Fibroblast of peridontal ligament (primary cell): Measurements from ENCODE around the gene AGAP3.

Experiments
- DNase-seq: peaks from one replicate; pipeline ENCODE4 v3.0.0-alpha.2; 2010; ENCODE audit errors: extremely low read depth

The AGAP3 gene

DNA sequence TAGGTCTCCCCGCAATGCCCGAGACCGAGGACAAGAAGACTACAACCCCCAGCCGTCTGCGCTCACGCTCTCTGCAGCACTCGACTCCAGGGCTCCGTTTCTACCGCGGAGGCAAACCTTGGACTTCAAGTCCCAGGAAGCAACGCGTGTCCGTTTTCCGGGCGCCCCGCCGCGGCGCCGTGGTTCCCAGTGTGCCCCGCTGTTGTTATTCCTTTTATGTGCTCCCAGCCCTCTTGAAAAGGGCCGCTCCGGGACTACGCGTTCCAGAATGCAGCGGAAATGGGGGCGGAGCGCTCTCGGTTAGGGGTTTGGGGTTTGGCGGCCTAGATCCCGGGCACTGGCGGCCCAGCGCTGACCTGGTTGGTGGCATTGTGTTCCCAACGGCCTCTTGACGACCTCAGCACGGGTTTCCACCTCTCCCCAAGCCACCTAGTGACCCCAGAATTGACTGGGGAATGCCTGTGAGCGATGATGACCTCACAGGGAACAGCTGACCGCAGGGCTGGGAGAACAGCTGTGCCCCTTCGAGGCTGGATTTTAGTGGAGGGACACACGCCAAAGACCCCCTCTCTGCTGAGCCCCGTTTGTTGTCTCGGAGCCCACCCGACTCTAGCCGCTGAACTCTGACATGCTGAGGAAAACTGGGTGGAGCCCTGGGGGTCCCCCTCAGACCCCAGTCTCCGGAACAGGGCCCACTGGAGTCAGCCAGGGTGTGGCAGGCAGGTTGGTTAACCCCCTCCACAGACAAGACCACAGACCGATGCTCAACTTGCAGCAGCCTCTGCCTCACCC is 28.1 kb upstream of the AGAP3 start:
- DNase-seq = peak; percentile 100

DNA sequence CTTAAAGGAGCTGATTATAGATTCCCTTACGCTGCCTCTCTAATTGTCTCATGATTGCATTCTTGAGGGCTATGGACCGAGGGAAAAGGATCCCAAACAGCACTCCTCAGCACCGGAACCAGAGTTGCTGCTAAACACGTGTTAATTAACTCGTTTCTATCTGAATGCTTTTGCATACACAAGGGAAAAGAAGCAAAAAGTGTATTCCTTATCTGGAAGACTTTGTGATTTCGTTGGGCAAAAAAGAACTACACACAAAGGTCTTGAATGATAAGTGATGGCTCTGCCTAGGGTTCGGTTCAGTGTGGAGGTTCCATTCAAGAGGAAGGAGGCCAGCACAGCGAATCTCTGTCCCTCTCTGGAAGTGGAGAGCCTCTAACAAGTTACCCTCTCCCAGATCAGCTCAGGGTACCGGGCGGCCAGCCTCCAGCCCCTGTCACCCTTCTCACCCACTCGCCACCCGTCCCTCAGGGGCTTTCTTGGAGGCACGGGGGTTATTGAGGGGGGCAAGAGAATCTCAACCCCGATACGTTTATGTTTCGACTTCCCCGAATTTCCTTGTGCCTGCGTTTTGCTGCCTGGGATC is 27.4 kb upstream of the AGAP3 start:
- peak; percentile 48 for DNase-seq

DNA sequence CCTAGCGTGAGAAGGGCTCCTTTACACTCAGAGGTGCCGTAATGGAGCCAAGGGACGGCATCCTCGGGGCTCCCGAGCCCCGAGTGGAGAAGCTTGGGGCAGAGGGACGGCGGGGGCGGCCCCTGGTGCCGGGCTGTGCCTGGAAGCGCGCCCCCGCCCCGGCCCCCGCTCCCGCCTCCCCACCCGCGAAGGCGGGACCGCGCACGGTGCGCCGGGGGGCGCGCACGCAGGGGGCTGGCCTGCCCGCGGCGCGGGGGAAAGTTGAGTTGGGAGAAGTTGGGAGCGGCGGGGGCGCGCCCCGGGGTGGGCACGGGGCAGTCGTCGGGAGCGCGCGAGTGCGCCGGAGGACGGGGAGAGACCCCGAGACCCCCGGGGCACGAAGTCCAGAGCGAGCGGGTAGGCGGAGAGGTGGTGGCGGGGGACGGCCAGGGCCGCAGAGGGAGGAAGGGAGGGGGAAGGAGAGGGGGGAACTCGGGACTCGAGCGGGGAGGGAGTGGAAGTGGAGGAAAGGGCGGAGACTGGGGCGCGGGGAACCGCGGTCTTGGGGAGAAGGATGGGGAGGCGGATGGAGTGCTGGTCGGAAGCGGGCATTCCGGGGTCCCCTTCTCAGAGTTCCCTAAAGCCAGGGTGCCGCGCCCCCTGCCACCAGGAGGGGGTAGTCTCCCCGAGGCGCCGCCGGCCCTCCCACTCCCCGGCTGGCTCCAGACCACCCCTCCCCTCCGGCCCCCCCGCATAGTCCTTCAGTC is 26.7 kb upstream of the AGAP3 start, which contains the start of gene SLC4A2:
Gene SLC4A2 (plus strand): TSS at position 223 of the 746 bp plus-strand sequence. CDS start 2,399 bp downstream, outside the sequence.
- DNase-seq = peak; percentile 48

DNA sequence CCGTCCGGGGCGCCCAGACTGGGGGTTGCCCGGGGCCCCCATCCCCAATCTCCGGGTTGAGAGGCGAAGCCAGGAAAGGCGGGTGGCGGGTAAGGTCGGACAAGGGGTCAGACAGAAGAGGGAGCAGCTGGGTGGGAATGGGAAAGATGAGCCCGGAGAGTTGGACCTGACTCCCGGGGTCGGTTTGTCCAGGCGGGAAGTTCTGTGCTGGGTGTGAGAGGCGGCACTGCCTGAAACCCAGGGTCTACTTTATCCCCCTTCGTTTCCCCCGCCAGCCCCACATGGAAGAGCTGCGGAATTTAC is 26.2 kb upstream of the AGAP3 start:
- DNase-seq = no peak

DNA sequence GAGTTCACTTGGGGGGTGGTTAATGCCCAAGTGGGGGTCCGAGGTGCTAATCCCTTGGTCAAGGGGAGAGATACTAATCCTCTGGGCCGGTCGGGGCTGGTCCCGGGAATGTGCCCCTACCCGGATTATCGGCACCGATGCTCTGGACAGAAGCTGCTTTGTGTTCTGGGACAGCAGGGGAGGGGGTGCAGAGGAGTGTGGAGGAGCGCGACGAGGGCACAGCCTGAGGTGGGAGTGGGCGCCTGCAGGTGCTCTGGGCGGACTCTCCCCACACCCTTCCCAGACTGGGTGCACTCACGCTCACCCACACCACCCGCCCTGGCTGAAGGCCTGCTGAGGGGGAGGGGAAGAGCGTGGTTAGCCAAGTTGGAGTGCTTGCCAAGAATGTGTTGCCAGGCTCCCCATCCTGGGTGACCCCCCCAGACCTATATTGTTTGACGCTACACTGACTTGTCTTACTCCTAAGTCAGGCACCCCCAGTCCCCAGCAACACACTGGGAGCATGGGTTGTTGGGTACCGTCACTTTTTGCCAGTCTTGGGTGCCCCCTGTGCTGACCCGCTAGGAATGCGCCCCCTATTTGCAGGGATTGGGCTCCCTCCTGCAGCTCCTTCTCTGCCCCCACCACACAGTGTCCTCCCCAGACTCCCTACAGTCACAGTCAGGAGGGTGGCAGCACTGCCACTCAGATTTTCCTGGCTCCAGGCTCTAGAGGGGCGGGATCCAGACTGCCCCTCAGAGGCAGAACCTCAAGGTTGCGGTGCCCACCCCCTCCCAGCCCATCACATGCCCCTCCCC is 25.7 kb upstream of the AGAP3 start:
- peak; percentile 12 for DNase-seq

DNA sequence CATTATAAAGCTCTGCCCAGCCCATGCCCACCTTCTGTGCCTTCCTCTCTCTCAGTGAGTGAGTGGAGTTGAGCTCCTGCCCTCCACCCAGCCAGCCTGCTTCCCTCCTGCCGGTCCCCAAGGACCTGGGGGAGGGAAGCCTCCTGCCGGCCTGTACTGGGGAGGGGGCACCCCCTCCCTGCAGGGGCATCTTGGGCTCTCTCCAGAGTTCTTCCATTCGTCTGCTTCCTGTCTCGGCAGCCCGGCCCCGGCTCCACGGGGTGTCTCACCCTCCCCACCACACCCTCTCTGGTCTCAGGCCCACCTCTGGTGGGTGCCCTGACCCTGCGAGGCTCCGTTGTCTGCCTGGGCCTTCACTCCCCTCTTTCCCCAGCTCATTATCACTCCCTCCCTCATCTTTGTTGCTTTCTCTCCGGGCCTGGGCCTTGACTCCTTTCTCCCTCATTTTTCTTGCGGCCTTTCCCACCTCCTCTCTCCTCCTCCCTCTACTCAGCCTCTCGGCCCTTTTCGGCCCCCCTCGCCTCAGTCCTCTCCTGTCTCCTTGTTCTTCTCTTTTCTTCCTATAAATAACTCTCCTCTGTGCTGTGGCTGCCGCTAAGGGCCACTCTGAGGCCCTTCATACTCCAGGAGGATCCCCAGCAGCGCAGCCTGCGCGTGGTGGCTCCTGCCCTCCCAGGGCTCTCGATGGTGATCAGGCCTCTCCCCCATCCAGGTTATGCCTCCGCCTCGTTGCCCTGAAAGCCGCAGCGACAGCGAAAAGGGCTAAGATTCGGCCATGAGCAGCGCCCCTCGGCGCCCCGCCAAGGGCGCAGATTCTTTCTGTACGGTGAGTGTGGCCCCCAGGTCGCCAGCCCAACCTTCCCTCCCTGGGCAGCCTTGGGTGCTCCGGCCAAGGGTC is 24.8 kb upstream of the AGAP3 start:
- DNase-seq = no peak

DNA sequence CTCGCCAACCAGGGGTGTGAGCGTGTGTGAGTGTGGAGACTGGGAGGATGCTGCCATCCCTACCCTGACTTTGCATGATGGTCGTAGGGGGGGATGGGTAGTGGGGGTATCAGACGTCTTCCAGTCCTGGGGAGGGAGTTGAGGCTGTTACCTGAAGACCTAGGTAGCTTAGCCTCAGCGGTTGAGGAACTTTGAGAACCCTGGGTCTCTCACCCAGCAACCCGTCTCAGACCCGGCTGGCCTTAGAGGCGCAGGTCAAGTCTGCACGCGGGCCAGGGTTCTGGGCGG is 24.2 kb upstream of the AGAP3 start:
- DNase-seq = no peak

DNA sequence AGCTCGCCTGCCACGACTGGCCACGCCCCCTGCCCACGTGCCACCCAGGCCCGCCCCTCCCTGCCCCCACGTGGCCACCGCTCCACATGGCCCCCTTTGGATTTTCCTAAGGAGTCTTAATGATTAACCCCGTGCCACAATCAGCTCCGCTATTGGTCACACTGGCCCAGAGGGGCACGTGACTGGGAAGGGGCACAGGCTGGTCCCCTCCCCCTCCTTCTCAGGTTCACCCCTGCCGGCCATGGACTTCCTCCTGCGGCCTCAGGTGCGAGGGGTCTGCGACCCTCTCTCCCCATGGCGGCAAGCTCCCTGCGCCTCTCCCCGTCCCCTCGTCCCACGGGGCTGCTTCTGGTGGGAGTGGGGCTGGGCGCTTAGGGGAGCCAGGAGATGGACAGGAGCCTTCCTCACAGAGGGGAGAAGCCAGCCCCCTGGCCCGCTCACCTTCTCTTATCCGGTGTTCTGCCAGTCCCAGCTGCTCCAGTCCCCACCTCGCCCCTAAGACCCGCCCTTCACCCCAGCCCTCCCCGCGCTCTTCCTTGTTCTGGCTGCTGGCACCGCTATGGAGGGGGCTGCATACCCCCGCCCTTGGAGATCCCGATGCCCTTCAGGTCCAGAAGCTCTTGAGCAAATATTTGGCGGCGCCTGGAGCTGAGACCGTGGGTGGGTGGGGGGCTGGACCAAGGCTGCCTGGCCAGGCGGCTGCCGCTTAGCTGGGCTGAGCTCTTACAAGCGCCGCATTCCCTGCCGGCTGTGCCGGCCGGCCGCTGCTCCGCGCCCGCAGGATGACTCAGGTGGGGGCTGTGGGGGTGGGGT is 23.7 kb upstream of the AGAP3 start:
- DNase-seq = peak; percentile 27

DNA sequence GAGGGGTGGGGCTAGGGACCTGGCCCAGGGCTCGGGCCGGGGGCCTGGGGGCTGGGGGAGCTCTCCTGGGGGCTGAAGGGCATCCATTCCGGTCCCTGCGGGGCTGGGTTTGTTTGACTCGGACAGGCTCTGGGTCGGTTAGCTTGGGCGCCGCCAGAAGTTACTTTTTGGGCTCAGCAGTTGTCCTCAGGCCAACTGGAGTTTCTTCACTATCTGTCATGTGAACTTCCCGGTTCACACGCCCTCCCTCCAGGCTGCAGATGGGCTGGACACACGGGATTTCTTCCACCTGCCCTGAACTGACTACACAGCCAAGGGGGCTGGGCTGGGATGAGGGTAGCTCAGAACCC is 23.1 kb upstream of the AGAP3 start:
- DNase-seq = peak; percentile 46

DNA sequence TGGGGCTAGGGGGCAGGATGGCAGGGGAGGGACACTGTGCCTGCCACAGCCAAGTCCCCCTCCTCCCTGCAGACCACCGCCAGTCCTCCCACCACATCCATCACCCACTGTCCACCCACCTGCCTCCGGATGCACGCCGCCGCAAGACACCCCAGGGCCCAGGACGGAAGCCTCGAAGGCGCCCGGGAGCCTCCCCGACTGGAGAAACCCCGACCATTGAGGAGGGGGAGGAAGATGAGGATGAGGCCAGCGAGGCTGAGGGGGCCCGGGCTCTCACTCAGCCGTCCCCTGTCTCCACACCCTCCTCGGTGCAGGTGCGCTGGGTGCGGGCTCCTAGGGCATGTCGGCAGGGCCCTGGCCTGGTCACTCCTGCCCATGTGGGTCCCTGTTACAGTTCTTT is 21.8 kb upstream of the AGAP3 start:
- DNase-seq = no peak

DNA sequence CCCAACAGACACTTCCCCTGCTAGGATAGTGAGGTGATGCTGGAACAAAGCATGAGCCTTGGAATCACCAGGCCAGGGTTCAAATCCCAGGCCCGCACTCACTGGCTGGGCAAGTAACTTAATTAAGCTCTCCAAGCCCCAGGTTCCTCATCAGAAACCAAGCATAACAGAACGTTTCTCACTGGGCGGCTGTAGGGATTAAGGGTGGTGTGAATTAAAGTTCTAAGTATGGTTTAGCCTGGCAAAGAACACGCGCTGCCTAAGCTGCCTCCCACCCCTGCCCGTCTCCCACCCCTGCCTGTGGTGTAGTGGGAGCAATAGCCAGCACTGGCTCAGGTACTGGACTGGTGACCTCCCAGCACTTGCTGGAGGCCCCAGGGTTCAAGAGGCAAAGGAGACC is 21.3 kb upstream of the AGAP3 start:
- no peak for DNase-seq

DNA sequence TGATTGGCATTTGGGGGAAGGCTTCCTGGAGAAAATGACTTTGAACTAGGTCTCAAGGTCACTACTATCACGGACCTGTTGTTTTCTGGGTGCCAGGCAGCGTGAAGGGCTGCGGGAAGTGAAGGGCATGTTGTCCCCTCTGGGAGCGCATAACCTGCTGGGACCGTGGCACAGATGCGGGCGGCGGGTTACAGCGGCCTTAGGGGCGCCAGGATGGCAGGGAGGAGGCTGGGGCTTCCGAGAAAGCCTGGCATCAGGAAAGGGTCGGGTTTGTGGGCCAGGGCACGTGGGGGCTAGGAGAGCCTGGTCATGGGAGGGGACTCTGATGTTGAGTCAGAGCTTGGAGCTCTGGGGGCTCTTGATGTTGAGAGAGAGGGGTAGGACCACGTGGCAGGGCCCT is 20.8 kb upstream of the AGAP3 start:
- DNase-seq = no peak

DNA sequence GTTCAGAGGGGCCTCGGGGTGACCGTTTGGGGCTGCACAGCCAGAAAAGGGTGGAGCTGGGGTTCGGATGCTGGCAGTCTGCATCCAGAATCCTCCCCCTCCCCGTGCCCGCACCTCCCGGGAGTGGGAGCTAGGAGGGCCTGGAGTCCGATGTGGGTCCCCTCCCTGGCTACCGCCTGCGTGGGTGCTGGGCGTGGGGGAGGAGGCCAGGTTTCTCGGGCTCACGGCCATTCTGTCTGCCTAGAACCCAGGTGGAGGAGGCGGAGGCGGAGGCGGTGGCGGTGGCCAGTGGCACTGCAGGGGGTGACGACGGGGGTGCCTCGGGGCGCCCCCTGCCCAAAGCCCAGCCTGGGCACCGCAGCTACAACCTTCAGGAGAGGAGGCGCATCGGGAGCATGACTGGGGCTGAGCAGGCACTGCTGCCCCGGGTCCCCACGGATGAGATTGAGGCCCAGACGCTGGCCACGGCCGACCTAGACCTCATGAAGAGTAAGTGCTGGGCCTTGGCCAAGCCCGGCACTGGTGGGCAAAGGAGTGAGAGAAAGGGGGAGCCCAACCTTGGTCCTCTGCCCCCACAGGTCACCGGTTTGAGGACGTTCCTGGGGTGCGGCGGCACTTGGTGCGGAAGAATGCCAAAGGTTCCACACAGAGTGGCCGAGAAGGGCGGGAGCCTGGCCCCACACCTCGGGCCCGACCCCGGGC is 19.9 kb upstream of the AGAP3 start:
- no peak for DNase-seq

DNA sequence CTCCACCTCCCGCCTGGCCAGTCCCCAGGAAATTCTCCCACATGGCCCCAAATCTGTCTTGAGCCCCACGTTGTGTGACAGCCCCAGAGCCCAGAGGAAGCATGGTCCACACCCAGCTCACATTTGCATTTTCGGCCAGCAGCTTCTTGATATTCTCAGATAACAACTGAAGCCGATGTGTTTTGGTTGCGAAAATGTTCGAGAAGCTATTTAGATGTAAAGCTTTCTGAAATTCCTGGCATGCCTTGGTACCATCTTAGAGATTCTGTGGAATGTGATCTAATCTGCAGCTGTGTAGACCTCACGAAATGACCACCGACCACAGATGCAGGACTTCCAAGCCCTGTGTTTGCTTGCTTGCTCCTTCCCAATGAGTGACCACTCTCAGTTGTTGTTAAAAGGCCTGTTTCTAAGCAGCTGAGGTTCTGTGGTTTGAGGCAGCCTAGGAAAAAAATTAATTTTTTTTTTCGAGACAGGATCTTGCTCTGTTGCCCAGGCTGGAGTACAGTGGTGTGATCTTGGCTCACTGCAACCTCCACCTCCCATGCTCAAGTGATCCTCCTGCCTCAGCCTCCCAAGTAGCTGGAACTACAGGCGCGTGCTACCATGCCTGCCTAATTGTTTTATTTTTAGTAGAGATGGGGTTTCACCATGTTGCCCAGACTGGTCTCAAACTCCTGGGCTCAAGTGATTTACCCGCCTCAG is 18.1 kb upstream of the AGAP3 start:
- DNase-seq = no peak

DNA sequence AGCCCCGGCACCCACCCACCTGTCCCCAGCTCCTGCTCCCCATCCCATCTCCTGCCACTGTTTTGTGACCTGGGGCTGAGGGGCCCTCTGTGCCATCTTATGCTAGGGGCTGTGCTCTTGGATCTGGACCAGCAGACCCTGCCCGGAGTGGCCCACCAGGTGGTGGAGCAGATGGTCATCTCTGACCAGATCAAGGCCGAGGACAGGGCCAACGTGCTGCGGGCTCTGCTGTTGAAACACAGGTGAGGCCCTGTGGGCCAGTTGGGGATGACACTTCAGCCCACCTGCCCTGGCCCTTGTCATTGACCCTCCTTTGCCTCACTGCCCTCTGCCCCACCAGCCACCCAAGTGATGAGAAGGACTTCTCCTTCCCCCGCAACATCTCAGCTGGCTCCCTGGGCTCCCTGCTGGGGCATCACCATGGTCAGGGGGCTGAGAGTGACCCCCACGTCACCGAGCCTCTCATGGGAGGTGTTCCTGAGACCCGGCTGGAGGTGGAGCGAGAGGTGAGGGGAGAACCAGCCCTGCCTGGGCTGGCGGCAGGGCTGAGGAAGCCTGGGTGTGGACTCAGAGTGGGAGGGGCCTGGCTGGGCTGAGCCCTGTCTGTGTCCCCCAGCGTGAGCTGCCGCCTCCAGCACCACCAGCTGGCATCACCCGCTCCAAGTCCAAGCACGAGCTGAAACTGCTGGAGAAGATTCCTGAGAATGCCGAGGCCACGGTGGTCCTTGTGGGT is 16.3 kb upstream of the AGAP3 start:
- no peak for DNase-seq

DNA sequence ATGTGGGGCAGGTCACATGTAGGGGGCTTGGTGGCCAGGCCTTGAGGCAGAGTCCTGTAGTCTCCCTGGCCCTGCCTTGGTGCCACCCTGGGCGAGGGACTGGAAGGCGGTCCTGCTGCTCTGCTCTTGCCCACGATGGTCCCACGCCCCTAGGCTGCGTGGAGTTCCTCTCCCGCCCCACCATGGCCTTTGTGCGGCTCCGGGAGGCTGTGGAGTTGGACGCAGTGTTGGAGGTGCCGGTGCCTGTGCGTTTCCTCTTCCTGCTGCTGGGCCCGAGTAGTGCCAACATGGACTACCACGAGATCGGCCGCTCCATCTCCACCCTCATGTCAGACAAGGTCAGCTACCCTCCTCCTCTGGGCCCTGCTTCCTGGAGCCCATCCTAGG is 15.7 kb upstream of the AGAP3 start:
- DNase-seq = no peak

DNA sequence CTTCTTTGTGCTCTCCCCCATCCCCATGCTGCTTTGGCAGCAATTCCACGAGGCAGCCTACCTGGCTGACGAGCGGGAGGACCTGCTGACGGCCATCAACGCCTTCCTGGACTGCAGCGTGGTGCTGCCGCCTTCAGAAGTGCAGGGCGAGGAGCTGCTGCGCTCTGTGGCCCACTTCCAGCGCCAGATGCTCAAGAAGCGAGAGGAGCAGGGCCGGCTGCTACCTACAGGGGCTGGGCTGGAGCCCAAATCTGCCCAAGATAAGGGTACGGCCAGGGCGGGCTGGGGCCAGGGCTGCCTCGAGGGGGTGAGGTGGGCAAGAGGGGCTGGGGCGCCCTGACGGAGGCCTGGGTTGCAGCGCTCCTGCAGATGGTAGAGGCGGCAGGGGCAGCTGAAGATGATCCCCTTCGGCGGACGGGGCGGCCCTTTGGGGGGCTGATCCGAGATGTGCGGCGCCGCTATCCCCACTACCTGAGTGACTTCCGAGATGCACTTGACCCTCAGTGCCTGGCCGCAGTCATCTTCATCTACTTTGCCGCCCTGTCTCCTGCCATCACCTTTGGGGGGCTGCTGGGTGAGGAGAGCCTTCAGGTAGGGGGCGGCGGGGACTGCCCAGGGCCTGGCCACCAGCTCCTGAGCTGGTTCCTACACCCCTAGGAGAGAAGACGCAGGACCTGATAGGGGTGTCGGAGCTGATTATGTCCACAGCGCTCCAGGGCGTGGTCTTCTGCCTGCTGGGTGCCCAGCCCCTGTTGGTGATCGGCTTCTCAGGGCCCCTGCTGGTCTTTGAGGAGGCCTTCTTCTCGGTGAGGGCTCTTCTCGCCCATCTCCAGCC is 15.0 kb upstream of the AGAP3 start:
- no peak for DNase-seq

DNA sequence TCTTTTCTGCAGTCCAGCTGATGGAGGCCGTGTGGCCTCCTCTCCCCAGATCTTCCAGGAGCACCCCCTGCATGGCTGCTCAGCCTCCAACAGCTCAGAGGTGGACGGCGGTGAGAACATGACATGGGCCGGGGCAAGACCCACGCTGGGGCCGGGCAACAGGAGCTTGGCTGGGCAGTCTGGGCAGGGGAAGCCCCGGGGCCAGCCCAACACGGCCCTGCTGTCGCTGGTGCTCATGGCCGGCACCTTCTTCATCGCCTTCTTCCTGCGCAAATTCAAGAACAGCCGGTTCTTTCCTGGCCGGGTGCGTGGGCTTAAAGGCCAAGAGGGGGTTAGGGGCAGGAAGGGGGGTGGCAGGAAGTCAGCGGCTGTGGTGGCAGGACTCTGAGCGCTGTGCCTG is 12.3 kb upstream of the AGAP3 start:
- DNase-seq = no peak
